ENCODE data around the gene BSX.

BSX gene

DNA sequence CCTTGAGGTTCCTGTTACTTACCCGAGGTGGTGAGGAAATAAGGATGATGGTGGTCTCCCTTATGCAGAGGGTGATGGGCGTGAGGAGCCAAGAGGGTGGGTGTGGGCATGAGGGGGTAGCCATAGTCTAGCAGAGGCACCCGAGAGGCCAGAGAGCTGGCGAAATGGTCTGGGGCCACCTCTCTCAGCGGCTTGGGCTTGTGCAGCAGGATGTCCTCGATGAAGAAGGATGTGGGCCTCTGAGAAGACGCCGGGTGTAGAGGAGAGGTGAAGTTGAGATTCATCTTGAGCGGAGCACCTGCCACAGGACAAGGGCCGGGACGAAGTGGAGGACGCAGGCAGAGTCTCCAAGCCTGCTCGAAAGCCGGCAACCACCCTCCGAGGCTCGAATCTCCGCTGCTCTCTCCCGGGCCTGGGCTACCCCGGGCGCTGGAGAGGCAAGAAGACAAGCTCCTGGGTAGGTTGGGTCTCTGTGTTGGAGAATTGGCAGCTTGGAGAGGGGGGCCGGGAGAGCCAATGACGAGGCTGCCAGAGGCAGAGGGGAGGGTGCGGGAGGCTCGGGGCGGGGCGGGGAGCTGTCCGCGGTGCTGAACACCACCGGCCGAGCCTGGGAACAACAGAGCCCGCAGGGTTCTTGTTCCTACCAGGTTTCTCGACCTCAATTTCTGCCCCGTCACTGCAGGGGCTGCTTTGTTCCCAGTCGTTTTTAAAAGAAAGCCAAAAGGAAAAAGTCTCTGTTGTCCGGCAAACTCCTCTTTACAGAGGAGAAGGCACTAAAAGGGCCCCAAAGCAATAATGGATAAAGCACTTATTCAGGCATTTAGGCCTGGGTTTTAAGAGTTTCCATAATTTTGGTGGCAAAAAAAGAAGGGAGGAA lies at the start of gene BSX:
Gene BSX (minus strand): TSS at position 447 of the 877 bp plus-strand sequence. CDS start 163 bp downstream, at position 284.
- no peak for DNase-seq

- DNase-seq = no peak
Observed at GRCh38 chr11:123030517-123030916, 48.9 kb upstream of the BSX start.

GRCh38 chr11:123020968-123021367 lies 39.3 kb upstream of the BSX start:
- no peak for DNase-seq

DNA sequence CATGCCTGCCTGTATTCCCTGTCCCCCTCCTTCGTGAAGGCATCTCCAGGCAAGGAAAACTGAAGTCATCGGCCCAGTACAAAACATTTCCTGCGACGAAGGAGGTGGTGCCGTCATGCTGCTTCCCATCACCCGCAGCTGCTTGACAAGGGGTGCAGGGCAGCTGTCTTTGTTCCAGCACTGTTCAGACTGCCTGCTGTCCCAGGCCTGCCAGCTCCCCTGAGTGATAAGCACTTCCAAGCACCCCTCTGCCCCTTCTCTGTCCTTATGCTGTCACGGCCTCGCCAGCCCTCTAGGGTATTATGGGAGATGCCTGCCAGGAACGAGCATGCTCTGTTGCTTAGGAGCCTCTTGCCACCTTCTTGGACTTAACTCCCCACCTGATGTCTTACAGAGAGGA lies 37.1 kb upstream of the BSX start:
- no peak for DNase-seq

DNA sequence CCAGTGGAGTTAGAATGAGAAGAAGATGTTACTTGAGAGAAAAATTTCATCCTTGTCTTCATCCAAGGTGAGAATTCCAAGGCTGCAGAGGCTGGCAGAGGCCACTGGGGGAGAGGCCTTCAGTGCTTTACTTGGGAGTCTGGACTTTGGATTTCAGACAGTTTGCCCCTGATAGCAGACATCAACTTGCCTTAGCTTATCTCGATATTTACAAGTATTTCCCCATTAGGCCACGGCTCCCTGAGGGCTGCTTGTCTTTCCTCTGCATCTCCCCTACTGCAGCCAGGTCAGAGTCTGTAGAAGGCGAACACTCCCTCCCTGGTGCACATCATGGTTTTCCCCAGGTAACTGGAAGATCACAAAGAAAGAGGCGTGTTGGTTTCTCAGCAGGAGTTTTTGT lies 29.9 kb upstream of the BSX start:
- DNase-seq = no peak

DNA sequence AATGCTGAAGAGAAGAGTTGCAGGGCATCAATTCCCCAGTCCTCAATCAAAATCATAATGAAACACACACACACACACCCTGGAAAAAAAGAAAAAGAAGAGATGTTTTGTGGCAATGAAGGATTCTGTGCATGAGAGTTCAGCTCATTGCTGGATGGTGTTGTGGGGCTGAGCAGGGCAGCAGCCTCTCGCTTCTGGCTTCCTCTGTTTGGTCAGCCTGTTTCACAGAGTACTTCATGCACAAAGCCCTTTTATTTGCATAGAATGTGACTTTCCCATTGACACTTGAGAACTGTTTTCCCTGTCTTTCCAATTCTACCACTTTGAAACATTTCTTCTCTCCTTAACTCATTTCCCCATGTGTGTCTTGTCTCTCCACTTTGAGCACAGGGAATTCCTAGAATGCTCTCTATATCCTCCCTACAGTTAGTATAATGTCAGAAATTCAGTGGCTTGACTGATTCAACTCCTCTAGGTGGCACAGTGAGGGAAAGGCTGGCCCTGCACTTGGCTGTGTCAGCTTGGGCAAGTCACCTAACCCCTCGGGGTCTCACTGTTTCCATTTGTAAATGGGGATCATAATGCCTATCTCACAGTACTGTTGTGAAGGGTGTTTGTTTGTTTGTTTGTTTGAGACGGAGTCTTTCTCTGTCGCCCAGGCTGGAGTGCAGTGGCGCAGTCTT lies 25.4 kb upstream of the BSX start:
- DNase-seq = no peak

- no peak for DNase-seq
Observed at GRCh38 chr11:123000721-123001120, 19.1 kb upstream of the BSX start.

GRCh38 chr11:122998727-122999366 lies 17.2 kb upstream of the BSX start:
- no peak for DNase-seq

GRCh38 chr11:122995526-122995925 lies 13.9 kb upstream of the BSX start:
- DNase-seq = no peak

GRCh38 chr11:122984186-122985011 lies 2.8 kb upstream of the BSX start:
- DNase-seq = no peak

DNA sequence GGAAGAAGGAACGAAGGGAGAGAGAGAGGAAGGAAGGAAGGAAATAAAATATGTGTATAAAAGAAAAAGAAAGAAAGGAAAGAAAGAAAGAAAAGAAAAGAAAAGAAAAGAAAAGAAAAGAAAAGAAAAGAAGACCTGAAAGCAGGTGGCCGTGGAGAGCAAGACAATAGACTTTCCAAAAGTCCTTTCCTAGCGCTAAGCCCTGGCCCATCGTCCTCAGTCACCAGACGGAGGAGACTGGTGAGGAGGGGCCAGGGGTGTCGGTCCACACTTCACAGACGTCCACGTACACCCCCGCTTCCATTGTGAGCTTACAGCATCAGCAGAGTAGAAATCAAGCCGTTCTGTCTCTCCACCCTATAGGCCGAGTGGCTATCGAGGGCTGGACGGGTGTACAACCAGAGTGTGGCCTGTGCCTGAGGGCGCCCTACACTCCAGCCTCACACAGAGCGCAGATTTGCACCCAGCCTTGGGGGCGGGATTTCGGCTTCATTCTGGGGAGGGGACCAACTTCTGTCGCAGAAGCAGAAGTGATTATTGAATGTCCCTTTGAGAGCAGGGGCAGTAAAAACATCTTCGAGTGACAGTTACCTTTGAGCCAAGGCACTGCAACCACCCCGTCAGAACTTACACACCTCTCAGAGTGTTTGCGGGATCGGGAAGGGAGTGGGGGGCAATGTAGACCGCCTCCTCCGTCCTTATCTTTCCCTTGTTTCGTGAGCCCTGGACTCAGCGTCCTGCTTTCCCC lies 2.0 kb upstream of the BSX start:
- DNase-seq = no peak

DNA sequence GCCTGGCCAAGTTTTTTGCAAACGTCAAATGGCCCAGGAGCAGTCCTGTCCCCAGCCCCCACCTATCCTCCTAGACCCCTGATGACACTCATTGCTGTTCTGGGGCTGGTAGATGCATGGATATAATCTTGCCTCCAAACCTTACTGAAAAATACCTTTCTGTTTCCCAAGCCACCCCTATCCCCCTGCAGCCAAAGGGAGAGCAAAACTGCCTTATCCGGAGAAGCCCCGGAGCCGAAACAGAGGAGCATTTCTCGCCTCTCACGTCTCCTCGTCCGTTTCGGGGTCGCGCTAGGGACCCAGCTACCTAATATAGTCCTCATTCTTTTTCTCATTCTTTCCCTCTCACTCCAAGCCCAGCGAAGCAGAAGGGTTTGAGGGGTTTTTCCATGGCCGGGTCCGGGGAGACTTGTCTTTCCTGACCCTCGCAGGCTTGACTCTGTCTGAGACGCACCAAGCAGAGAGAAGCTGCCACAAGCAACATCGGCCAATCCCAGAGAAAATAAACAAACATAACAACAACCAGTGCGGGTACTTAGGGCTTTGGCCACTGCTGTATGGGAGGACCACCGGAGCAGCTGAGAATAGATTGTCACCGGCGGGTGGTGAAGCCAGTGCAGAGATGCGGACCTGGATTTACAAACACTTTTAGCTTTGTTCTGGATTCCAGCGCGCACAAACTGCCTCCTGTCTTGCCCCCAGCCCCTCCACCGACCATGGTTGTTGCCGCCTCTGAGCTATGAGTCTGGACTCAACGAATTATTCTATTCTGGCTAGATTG lies 1.6 kb downstream of the BSX start:
- no peak for DNase-seq

DNA sequence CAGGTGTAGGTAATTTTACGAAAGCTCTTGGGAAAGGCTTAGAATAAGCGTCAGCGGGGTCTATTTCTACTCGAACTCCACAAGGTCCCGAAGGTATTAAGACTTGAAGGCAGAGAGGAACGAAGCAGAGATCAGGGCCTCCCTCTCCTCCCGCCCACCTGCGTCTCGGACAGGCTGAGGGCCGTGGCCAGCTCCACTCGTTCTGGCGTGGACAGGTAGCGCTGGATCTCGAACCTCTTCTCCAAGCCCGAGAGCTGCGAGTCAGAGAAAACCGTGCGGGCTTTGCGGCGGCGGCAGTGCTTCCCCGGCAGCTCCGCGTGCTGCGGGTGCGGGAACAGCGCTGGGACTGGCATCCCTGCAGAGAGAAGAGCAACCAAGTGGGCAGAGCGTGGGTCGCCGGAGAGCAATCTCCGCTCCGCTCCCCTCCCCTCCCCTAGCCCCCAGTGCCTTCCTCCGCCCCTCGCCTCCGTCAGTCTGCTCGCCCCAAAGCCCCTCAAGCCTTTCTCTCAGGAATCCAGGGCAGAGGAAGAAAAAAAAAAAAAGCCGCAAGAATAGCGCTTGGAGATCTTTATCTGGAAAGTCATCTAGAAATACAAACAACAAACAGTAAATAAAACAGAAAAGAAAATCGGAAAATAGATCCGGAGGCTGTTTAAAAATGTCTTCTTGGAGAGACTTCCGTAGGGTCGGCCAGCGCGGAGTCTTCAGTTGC lies 2.4 kb downstream of the BSX start:
- DNase-seq = no peak

DNA sequence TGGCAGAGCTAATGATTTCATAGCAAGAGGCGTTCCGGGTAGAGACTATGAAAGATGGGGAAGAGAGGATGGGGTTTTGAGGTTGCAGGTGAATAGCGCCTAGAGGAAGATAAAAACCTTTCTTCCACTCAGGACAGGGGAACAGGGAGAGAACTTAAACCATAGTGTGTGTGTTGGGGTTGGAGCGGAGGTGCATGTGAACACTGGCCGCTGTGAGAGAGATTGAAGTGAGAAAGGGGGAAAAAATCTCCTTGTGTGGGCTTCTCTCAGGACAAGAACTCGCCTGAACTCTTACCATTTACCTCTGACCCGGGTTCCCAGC lies 3.4 kb downstream of the BSX start:
- no peak for DNase-seq

- DNase-seq = no peak
Observed at GRCh38 chr11:122977470-122978298, 4.0 kb downstream of the BSX start.

GRCh38 chr11:122976734-122977469 lies 4.7 kb downstream of the BSX start:
- DNase-seq = no peak

DNA sequence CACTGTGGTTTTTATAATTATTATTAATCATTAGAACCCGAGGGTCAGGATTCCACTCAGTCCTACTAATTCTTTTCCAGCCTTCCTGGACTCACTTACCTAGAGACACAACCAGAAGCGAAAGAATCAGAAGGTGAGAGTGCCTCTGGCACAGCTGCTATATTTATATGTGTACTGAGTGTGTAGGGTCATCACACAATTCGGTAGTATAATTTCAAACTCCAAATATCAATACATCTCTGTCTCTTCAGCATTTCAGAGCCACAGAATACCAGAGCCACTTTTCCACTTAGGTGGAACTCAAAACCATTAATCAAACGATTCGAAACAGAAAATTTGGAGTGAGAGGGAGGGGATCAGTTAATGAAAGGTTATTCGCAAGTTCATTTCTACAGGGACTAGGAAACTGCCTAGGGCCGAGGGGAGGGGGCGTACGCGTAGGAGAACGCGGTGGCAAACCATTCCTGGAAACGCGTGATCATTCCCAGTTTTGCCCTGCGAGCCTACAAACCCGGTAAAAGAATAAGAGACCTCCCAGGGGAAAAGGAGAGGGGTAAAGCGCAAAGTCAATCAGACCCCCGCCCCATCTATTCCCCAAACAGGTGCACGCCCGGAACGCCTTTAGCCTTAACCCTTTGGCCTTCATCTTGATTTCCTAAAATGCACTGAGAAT lies 5.4 kb downstream of the BSX start:
- DNase-seq = no peak

GRCh38 chr11:122963961-122964360 lies 17.7 kb downstream of the BSX start:
- no peak for DNase-seq

DNA sequence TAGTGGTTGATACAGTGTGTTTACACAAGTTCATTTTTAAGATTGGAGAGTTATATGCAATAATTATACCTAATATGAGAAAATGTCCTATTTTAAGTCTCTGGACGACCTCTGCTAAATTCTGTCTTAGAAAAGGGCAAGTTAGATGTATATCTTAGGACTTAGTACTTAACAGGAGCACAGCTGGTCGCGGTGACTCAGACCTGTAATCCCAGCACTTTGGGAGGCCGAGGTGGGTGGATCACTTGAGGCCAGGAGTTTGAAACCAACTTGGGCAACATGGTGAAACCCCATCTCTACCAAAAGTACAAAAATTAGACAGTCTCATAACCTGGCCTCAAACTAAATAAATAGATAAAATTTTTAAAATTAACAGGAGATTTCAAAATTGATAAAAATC lies 27.2 kb downstream of the BSX start:
- DNase-seq = no peak

All from NK-92 treated with Interleukin-12 subunit alpha and Interleukin-12 subunit beta, amount 100 ng/mL, for 24 hours (cell line).